ENCODE measurements around the gene CYB561D2.

GRCh38 chr3:50303013-50303815, 47.4 kb upstream of the CYB561D2 start, which contains the start of gene HYAL1:
- TF ChIP-seq POLR2A (IDR thresholded peaks at IDR 0.05) (no peak), CTCF (IDR thresholded peaks at IDR 0.05) (peak in 1 of 7 experiments; percentile 21), POLR2AphosphoS5 (IDR thresholded peaks at IDR 0.05) (peak; percentile 28 to 52 (median 47))
